H9 (cell line): Measurements from ENCODE around the gene ZPR1. TPM values are rescaled to one million over a fixed set of nuclear protein-coding genes. Genes with fewer than 3 reads are reported as not detected.

ENCODE experiments used
- DNase-seq: peaks from one replicate; pipeline ENCODE4 v3.0.0-alpha.2; 2017
- H2AFZ ChIP-seq: one replicate; pipeline ENCODE4 v1.6.1; 2013; ENCODE audit warnings: mild to moderate bottlenecking, low read length, control low read depth, moderate library complexity
- H2AK5ac ChIP-seq: 2 replicates; pipeline ENCODE4 v1.6.1; 2013; ENCODE audit warnings: low read length, control low read depth, mixed read lengths; ENCODE audit not compliant: insufficient read length
- H2BK120ac ChIP-seq: one replicate; pipeline ENCODE4 v1.6.1; 2013; ENCODE audit warnings: low read depth, mild to moderate bottlenecking, low read length, control low read depth, inconsistent platforms; ENCODE audit not compliant: poor library complexity, severe bottlenecking
- H2BK12ac ChIP-seq: 2 replicates; pipeline ENCODE4 v1.6.1; 2013; ENCODE audit warnings: low read length, control low read depth, mixed read lengths, low read depth; ENCODE audit not compliant: insufficient read length
- H2BK15ac ChIP-seq: 2 replicates; pipeline ENCODE4 v1.6.1; 2013; ENCODE audit warnings: low read depth, low read length, control low read depth
- H2BK20ac ChIP-seq: one replicate; pipeline ENCODE4 v1.6.1; 2013; ENCODE audit warnings: low read depth, mild to moderate bottlenecking, low read length, control low read depth, inconsistent platforms; ENCODE audit not compliant: poor library complexity, severe bottlenecking
- H2BK5ac ChIP-seq: 2 replicates; pipeline ENCODE4 v1.6.1; 2013; ENCODE audit warnings: low read length, control low read depth, mixed read lengths; ENCODE audit not compliant: insufficient read length
- H3K14ac ChIP-seq: 2 replicates; pipeline ENCODE4 v1.6.1; 2013; ENCODE audit warnings: low read length, control low read depth; ENCODE audit not compliant: insufficient read depth
- H3K18ac ChIP-seq: 2 replicates; pipeline ENCODE4 v1.6.1; 2013; ENCODE audit warnings: low read depth, mild to moderate bottlenecking, mixed read lengths, low read length, control low read depth; ENCODE audit not compliant: insufficient read length
- H3K23ac ChIP-seq: 2 replicates; pipeline ENCODE4 v1.6.1; 2013; ENCODE audit warnings: low read length, control low read depth, mixed read lengths, low read depth; ENCODE audit not compliant: insufficient read length
- H3K23me2 ChIP-seq: 2 replicates; pipeline ENCODE4 v1.6.1; 2013; ENCODE audit warnings: low read depth, mild to moderate bottlenecking, mixed read lengths, low read length, control low read depth; ENCODE audit not compliant: insufficient read length, poor library complexity, severe bottlenecking
- H3K27ac ChIP-seq: 2 replicates; pipeline ENCODE4 v1.5.1; 2013; ENCODE audit warnings: low read length, control low read depth, mixed read lengths, low read depth; ENCODE audit not compliant: insufficient read length
- H3K27me3 ChIP-seq: 2 replicates; pipeline ENCODE4 v1.6.1; 2013; ENCODE audit warnings: low read length, control low read depth, inconsistent platforms; ENCODE audit not compliant: insufficient read depth
- H3K4ac ChIP-seq: 2 replicates; pipeline ENCODE4 v1.6.1; 2013; ENCODE audit warnings: low read depth, mild to moderate bottlenecking, control low read depth, inconsistent platforms, low read length, moderate library complexity
- H3K4me1 ChIP-seq: 2 replicates; pipeline ENCODE4 v1.6.1; 2013; ENCODE audit warnings: low read length, control low read depth, inconsistent platforms; ENCODE audit not compliant: insufficient read depth
- H3K4me2 ChIP-seq: 2 replicates; pipeline ENCODE4 v1.6.1; 2013; ENCODE audit warnings: low read length, control low read depth, mixed read lengths; ENCODE audit not compliant: insufficient read length, insufficient read depth
- H3K56ac ChIP-seq: 2 replicates; pipeline ENCODE4 v1.6.1; 2013; ENCODE audit warnings: low read depth, mild to moderate bottlenecking, mixed read lengths, low read length, control low read depth; ENCODE audit not compliant: insufficient read length
- H3K79me1 ChIP-seq: 2 replicates; pipeline ENCODE4 v1.6.1; 2013; ENCODE audit warnings: low read depth, mild to moderate bottlenecking, moderate library complexity, low read length, control low read depth, inconsistent platforms; ENCODE audit not compliant: insufficient read depth, poor library complexity, severe bottlenecking
- H3K79me2 ChIP-seq: 2 replicates; pipeline ENCODE4 v1.6.1; 2013; ENCODE audit warnings: low read length, control low read depth, inconsistent platforms; ENCODE audit not compliant: insufficient read depth
- H3K9ac ChIP-seq: 2 replicates; pipeline ENCODE4 v1.6.1; 2013; ENCODE audit warnings: low read length, control low read depth, mixed read lengths; ENCODE audit not compliant: insufficient read length; ENCODE audit errors: extremely low read depth
- H3K9me3 ChIP-seq: one replicate; pipeline ENCODE4 v1.6.1; 2013; ENCODE audit warnings: low read depth, low read length, inconsistent platforms; ENCODE audit not compliant: control insufficient read depth
- H3T11ph ChIP-seq: one replicate; pipeline ENCODE4 v1.6.1; 2013; ENCODE audit warnings: mild to moderate bottlenecking, low read length, control low read depth, inconsistent platforms
- H4K20me1 ChIP-seq: one replicate; pipeline ENCODE4 v1.6.1; 2013; ENCODE audit not compliant: control insufficient read depth, insufficient read length, insufficient read depth
- H4K5ac ChIP-seq: 2 replicates; pipeline ENCODE4 v1.6.1; 2013; ENCODE audit warnings: low read depth, mild to moderate bottlenecking, mixed read lengths, low read length, control low read depth; ENCODE audit not compliant: insufficient read length
- H4K8ac ChIP-seq: replicated peaks from 2 replicates; pipeline ENCODE4 v1.6.1; 2013; ENCODE audit warnings: low read length, control low read depth, mixed read lengths, low read depth; ENCODE audit not compliant: insufficient read length
- H4K91ac ChIP-seq: 2 replicates; pipeline ENCODE4 v1.6.1; 2013; ENCODE audit warnings: low read depth, mild to moderate bottlenecking, moderate library complexity, mixed read lengths, low read length, control low read depth; ENCODE audit not compliant: insufficient read length
- H3K27ac Mint-ChIP-seq, 3 experiments: 2 replicates in 2 of 3; 3 replicates in 1 of 3; pipeline ENCODE4 v1.8.0; 2020 to 2021; ENCODE audit warnings: mixed read lengths in 3 of 3, mild to moderate bottlenecking in 1 of 3, moderate library complexity in 1 of 3
- H3K27me3 Mint-ChIP-seq: 2 replicates; pipeline ENCODE4 v1.8.0; 2021; ENCODE audit warnings: low read depth, mild to moderate bottlenecking, moderate library complexity, mixed read lengths
- H3K36me3 Mint-ChIP-seq, 3 experiments: 2 replicates in 2 of 3; 3 replicates in 1 of 3; pipeline ENCODE4 v1.8.0; 2020 to 2021; ENCODE audit warnings: low read depth in 3 of 3, mixed read lengths in 3 of 3; ENCODE audit not compliant: insufficient read depth in 1 of 3
- H3K4me1 Mint-ChIP-seq, 2 experiments: 2 replicates each; pipeline ENCODE4 v1.8.0; 2020; ENCODE audit warnings: mixed read lengths in 2 of 2
- H3K4me3 Mint-ChIP-seq, 2 experiments: 2 replicates in 1 of 2; 3 replicates in 1 of 2; pipeline ENCODE4 v1.8.0; 2020 to 2021; ENCODE audit warnings: mild to moderate bottlenecking in 2 of 2, mixed read lengths in 2 of 2, moderate library complexity in 1 of 2
- H3K9me3 Mint-ChIP-seq, 2 experiments: 2 replicates in 1 of 2; 3 replicates in 1 of 2; pipeline ENCODE4 v1.8.0; 2020; ENCODE audit warnings: mild to moderate bottlenecking in 2 of 2, mixed read lengths in 2 of 2, moderate library complexity in 1 of 2
- CTCF ChIP-seq: fragments of 200-600 bp; sonication (generic); conservative IDR thresholded peaks from 3 replicates; pipeline ENCODE4 v1.8.0; 2021; ENCODE audit warnings: antibody characterized with exemption, mild to moderate bottlenecking
- WGBS: extraction: QIAGEN DNeasy Blood & Tissue Kit; methylation state at CpG from one replicate; pipeline ENCODE4 v1.1.7; 2013; ENCODE audit warnings: missing lambda C conversion rate, low lambda C conversion rate, mixed read lengths; ENCODE audit not compliant: insufficient read length; ENCODE audit errors: extremely low coverage; 5-methylcytosine and 5-hydroxymethylcytosine counted together
- total RNA-seq: library from RNA; stranded (reverse); gene quantifications from 2 replicates; pipeline ENCODE4 v1.2.1, GENCODE V29; 2021

The ZPR1 gene
- total RNA-seq, 1 experiment from 2014 or later, result 82.0 TPM

GRCh38 chr11:116798368-116798767 lies 10.5 kb upstream of the ZPR1 start:
- Histone ChIP-seq H4K91ac (no peak overlapping the region), H3K9me3 (no peaks in the 10 kb centered on the region), H2BK120ac (no peak overlapping the region), H4K20me1 (no peaks in the 10 kb centered on the region), H3K9ac (no peak overlapping the region), H2BK15ac (no peak overlapping the region), H3K4ac (no peak overlapping the region), H3K4me2 (no peak overlapping the region), H2BK12ac (no peak overlapping the region), H4K8ac (no peak overlapping the region), H3K23ac (no peak overlapping the region), H3T11ph (no peak overlapping the region), H3K14ac (no peak overlapping the region), H3K27ac (no peak overlapping the region), H3K27me3 (no peaks in the 10 kb centered on the region), H3K56ac (no peak overlapping the region), H2BK5ac (no peak overlapping the region), H3K79me2 (no peaks in the 10 kb centered on the region), H2AK5ac (no peak overlapping the region), H2AFZ (no peak overlapping the region), H3K18ac (no peak overlapping the region), H2BK20ac (no peak overlapping the region), H4K5ac (no peak overlapping the region), H3K23me2 (no peaks in the 10 kb centered on the region), H3K79me1 (no peaks in the 10 kb centered on the region), H3K4me1 (no peaks in the 10 kb centered on the region)
- H3K27me3 Mint-ChIP-seq, result no peaks in the 10 kb centered on the region; the same call in 1 of the 2 replicates
- H3K4me3 Mint-ChIP-seq, result no peak overlapping the region
- DNase-seq, result no peak
- TF ChIP-seq CTCF, result no peak
- no CpG with 5 or more reads among the region's 5 CpGs for WGBS
- 0 out of 4 replicates have a peak, but pooled peaks cover 0 to 3% of the 10 kb centered on the region in 2 experiments for H3K4me1 Mint-ChIP-seq
- no peak overlapping the region for H3K27ac Mint-ChIP-seq
- no peaks in the 10 kb centered on the region for H3K9me3 Mint-ChIP-seq
- no peaks in the 10 kb centered on the region for H3K36me3 Mint-ChIP-seq
